Endothelial cell (in vitro differentiated cells): ENCODE data around the gene PPP4C. TPM values are rescaled to one million over a fixed set of nuclear protein-coding genes. Genes with fewer than 3 reads are reported as not detected.

ENCODE experiments used
- DNase-seq: peaks from one replicate; pipeline ENCODE4 v3.0.0; 2021; ENCODE audit warnings: low spot score
- H3K27ac Mint-ChIP-seq: one replicate; pipeline ENCODE4 v1.8.0; 2021; ENCODE audit warnings: mixed read lengths, inconsistent platforms; ENCODE audit not compliant: unreplicated experiment
- H3K27me3 Mint-ChIP-seq: one replicate; pipeline ENCODE4 v1.8.0; 2021; ENCODE audit warnings: mild to moderate bottlenecking, moderate library complexity, mixed read lengths, inconsistent platforms; ENCODE audit not compliant: unreplicated experiment
- H3K36me3 Mint-ChIP-seq: one replicate; pipeline ENCODE4 v1.8.0; 2021; ENCODE audit warnings: mild to moderate bottlenecking, low read depth, mixed read lengths, inconsistent platforms; ENCODE audit not compliant: unreplicated experiment
- H3K4me1 Mint-ChIP-seq: one replicate; pipeline ENCODE4 v1.8.0; 2021; ENCODE audit warnings: mild to moderate bottlenecking, mixed read lengths, inconsistent platforms; ENCODE audit not compliant: unreplicated experiment
- H3K4me3 Mint-ChIP-seq: one replicate; pipeline ENCODE4 v1.8.0; 2021; ENCODE audit warnings: mild to moderate bottlenecking, mixed read lengths, inconsistent platforms; ENCODE audit not compliant: unreplicated experiment
- H3K9me3 Mint-ChIP-seq: one replicate; pipeline ENCODE4 v1.8.0; 2021; ENCODE audit warnings: mixed read lengths, inconsistent platforms; ENCODE audit not compliant: unreplicated experiment
- CTCF ChIP-seq: fragments of 200-600 bp; sonication (generic); IDR thresholded peaks from one replicate; pipeline ENCODE4 v1.5.0; 2021; ENCODE audit warnings: antibody characterized with exemption; ENCODE audit not compliant: unreplicated experiment
- total RNA-seq: library from RNA; stranded (reverse); fragmentation: NEBNext Ultra II Directional; extraction: Animal tissue kit (Norgen Biotek cat#: 25700); gene quantifications from one replicate; pipeline ENCODE4 v1.2.1, GENCODE V29; 2021; ENCODE audit not compliant: unreplicated experiment

Gene PPP4C
- total RNA-seq, 1 donor from 2014 or later = 191 TPM

GRCh38 chr16:30127993-30128392, 52.2 kb downstream of the PPP4C start:
- Mint-ChIP-seq H3K4me3 (no peak overlapping the region), H3K36me3 (no peaks in the 10 kb centered on the region), H3K27me3 (peaks cover 2% of the 10 kb centered on the region), H3K4me1 (no peaks in the 10 kb centered on the region), H3K9me3 (no peaks in the 10 kb centered on the region), H3K27ac (no peak overlapping the region)
- no peak for DNase-seq
- no peak for TF ChIP-seq CTCF

GRCh38 chr16:30131869-30132475, 56.2 kb downstream of the PPP4C start:
- Mint-ChIP-seq H3K4me3 (no peak overlapping the region), H3K36me3 (no peaks in the 10 kb centered on the region), H3K4me1 (no peaks in the 10 kb centered on the region), H3K27ac (no peak overlapping the region), H3K9me3 (no peaks in the 10 kb centered on the region), H3K27me3 (no peaks in the 10 kb centered on the region)
- no peak for TF ChIP-seq CTCF
- no peak for DNase-seq

GRCh38 chr16:30132591-30132990, 56.8 kb downstream of the PPP4C start:
- no peak for TF ChIP-seq CTCF
- DNase-seq = no peak
- Mint-ChIP-seq H3K9me3 (no peaks in the 10 kb centered on the region), H3K4me3 (no peak overlapping the region), H3K36me3 (no peaks in the 10 kb centered on the region), H3K27ac (no peak overlapping the region), H3K27me3 (no peaks in the 10 kb centered on the region), H3K4me1 (no peaks in the 10 kb centered on the region)

Other genes with a start within 250 kb of the PPP4C start
- gene CDIPT, start 212.8 kb upstream of the PPP4C start, total RNA-seq = 85.0 TPM
- gene SEZ6L2, start 176.4 kb upstream of the PPP4C start, total RNA-seq = 34.2 TPM
- 3.0 TPM for gene ASPHD1, start 175.5 kb upstream of the PPP4C start, total RNA-seq
- 25.8 TPM for gene KCTD13, start 149.8 kb upstream of the PPP4C start, total RNA-seq
- 217 TPM for gene TMEM219, start 113.9 kb upstream of the PPP4C start, total RNA-seq
- 178 TPM for gene TAOK2, start 102.1 kb upstream of the PPP4C start, total RNA-seq
- 5.2 TPM for gene HIRIP3, start 80.4 kb upstream of the PPP4C start, total RNA-seq
- gene INO80E, start 79.8 kb upstream of the PPP4C start, total RNA-seq = 94.4 TPM
- 7.4 TPM for gene DOC2A, start 65.0 kb upstream of the PPP4C start, total RNA-seq
- not detected for gene C16orf92, start 52.8 kb upstream of the PPP4C start, total RNA-seq
- 1.4 TPM for gene TLCD3B, start 44.7 kb upstream of the PPP4C start, total RNA-seq
- 551 TPM for gene ALDOA, start 10.2 kb upstream of the PPP4C start, total RNA-seq
- 2.6 TPM for gene TBX6, start 15.9 kb downstream of the PPP4C start, total RNA-seq
- 45.9 TPM for gene YPEL3, start 20.2 kb downstream of the PPP4C start, total RNA-seq
- 9.3 TPM for gene GDPD3, start 37.5 kb downstream of the PPP4C start, total RNA-seq
- 125 TPM for gene MAPK3, start 47.2 kb downstream of the PPP4C start, total RNA-seq
- gene CORO1A, start 107.6 kb downstream of the PPP4C start, total RNA-seq = 24.9 TPM
- gene BOLA2B, start 117.7 kb downstream of the PPP4C start, total RNA-seq = 70.6 TPM
- gene SLX1A, start 117.9 kb downstream of the PPP4C start, total RNA-seq = 61.0 TPM
- gene SULT1A3, start 123.3 kb downstream of the PPP4C start, total RNA-seq = 17.9 TPM
- 10.7 TPM for gene NPIPB13, start 172.5 kb downstream of the PPP4C start, total RNA-seq